HEK293T (cell line): ENCODE measurements around the gene CCDC177.

Experiments
- ARNT ChIP-seq: fragments of 450-650 bp; IDR thresholded peaks from 2 replicates; pipeline ENCODE4 v1.6.1; 2017; ENCODE audit warnings: mild to moderate bottlenecking
- BHLHE40 ChIP-seq: fragments of 450-650 bp; IDR thresholded peaks from 2 replicates; pipeline ENCODE4 v1.6.1; 2016; ENCODE audit warnings: mild to moderate bottlenecking, moderate library complexity, borderline replicate concordance
- CTBP1 ChIP-seq: fragments of 450-650 bp; IDR thresholded peaks from 2 replicates; pipeline ENCODE4 v1.6.1; 2016; ENCODE audit warnings: borderline replicate concordance
- ELF4 ChIP-seq: fragments of 450-650 bp; IDR thresholded peaks from 2 replicates; pipeline ENCODE4 v1.6.1; 2017; ENCODE audit warnings: antibody characterized with exemption
- FOXM1 ChIP-seq: fragments of 450-650 bp; IDR thresholded peaks from 2 replicates; pipeline ENCODE4 v1.6.1; 2017; ENCODE audit warnings: mild to moderate bottlenecking, borderline replicate concordance
- LEF1 ChIP-seq: fragments of 450-650 bp; IDR thresholded peaks from 2 replicates; pipeline ENCODE4 v1.6.1; 2017; ENCODE audit warnings: mild to moderate bottlenecking, borderline replicate concordance
- SP1 ChIP-seq: fragments of 450-650 bp; IDR thresholded peaks from 2 replicates; pipeline ENCODE4 v1.6.1; 2017
- TARDBP ChIP-seq: fragments of 450-650 bp; IDR thresholded peaks from 2 replicates; pipeline ENCODE4 v1.6.1; 2016

DNA sequence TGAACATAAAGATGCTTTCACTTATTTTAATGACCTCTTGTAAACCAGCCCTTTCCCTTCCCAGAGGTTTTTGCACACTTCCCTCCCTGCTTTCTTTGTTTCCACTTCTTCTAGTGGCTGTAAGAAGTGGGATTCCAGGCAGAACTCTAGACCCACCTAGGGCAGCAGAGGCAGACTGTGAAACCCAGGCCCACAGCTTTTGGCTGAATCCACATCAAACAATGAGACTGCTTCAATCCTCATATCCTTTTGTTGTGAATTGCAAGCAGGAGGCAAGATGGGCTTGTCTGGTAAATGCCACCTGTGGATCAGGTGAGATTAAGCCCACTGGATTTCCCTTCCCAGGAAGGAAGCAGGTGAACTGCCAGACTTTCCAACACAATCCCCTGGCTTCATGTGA lies 12.8 kb downstream of the CCDC177 start:
- no peak for TF ChIP-seq LEF1
- no peak for TF ChIP-seq SP1
- no peak for TF ChIP-seq ARNT
- TF ChIP-seq TARDBP = no peak
- no peak for TF ChIP-seq FOXM1
- no peak for TF ChIP-seq BHLHE40
- TF ChIP-seq CTBP1 = no peak
- TF ChIP-seq ELF4 = no peak
